ENCODE results near the gene CHML. TPM values are rescaled to one million over a fixed set of nuclear protein-coding genes. Genes with fewer than 3 reads are reported as not detected.
A peak's percentile ranks its signal among the peaks of the same experiment; 100 is the strongest.

The CHML gene
- total RNA-seq, 1 experiment from 2014 or later: 33.7 TPM

DNA sequence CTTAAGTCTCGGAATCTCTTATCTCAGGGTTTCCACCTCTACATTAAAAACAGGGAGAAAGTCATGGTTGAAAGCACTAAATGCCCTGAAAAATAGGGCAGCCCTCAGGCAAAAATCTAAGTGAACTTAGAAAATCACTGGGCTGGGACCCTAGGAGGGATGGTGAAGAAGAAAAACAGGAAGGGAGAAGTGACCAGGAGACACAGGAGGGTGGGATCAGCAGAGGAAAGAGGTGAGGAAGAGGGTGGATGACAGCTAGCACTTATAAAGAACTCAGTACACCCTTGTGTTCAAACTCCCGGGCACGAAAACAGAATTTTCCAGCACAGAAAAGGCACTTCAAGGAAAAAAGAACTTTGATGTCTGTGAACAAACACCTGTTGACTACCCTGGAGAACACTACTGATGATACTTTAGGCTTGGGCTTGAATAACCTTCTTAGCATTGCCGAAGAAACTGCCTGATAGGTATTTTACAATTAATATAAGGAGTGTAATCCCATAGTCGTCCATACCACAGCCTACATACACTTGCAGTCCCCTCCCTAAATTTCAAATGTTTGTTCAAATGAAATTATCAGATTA, 2.0 kb downstream of the CHML start:
- Mint-ChIP-seq H3K27me3 (ENCODE audit: insufficient read depth, unreplicated experiment) (no peaks in the 10 kb centered on the region), H3K4me3 (ENCODE audit: unreplicated experiment) (peak overlapping the region; percentile 75), H3K4me1 (ENCODE audit: insufficient read depth, unreplicated experiment) (peaks cover 69% of the 10 kb centered on the region), H3K9me3 (ENCODE audit: unreplicated experiment) (peaks cover 8% of the 10 kb centered on the region), H3K27ac (ENCODE audit: low read depth, unreplicated experiment) (peak overlapping the region; percentile 100), H3K36me3 (ENCODE audit: insufficient read depth, unreplicated experiment) (peaks cover 57% of the 10 kb centered on the region)
- CTCF ChIA-PET: interaction anchor here (0.7 to 7.1 kb wide), 12 partner anchors 12 to 196 kb away, joined by 3 to 69 read pairs (median 4); partner anchors contain the start of gene KMO
- BruUV-seq (replicated peaks): no TSS peak
- TF ChIP-seq, protein P1, sequence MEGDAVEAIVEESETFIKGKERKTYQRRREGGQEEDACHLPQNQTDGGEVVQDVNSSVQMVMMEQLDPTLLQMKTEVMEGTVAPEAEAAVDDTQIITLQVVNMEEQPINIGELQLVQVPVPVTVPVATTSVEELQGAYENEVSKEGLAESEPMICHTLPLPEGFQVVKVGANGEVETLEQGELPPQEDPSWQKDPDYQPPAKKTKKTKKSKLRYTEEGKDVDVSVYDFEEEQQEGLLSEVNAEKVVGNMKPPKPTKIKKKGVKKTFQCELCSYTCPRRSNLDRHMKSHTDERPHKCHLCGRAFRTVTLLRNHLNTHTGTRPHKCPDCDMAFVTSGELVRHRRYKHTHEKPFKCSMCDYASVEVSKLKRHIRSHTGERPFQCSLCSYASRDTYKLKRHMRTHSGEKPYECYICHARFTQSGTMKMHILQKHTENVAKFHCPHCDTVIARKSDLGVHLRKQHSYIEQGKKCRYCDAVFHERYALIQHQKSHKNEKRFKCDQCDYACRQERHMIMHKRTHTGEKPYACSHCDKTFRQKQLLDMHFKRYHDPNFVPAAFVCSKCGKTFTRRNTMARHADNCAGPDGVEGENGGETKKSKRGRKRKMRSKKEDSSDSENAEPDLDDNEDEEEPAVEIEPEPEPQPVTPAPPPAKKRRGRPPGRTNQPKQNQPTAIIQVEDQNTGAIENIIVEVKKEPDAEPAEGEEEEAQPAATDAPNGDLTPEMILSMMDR (IDR thresholded peaks at IDR 0.05; ENCODE audit: unreplicated experiment): no peak
- intact Hi-C loops (cut with micrococcal nuclease): loop anchor here (2.0 kb wide), 1 partner anchor 111 kb away; no protein-coding TSS in a partner anchor
- DNase-seq (ENCODE audit: unreplicated experiment): peak; percentile 31
- POLR2A ChIA-PET: interaction anchor here (0.6 to 4.4 kb wide), 41 partner anchors 8 to 209 kb away, joined by 3 to 50 read pairs (median 5); partner anchors contain the start of genes EXO1, FH and KMO

DNA sequence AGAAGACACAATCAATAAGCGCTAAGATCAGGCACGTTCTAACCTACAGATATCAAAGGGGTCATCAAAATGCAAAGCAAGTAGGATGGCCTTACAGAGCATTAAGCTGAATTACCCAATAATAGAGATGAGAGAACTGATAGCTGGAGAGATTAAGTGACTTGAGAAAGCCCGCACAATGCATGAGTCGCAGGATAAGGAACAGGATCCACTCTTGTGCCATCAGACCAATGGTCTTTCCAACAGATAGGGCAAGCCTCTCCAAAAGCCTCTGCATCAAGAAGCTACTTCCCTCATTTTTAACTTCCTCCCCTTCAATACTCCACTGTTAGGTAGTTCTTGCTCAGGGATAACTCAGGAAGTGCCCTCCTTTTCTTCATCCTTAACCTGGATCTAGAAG, 2.6 kb downstream of the CHML start:
- CTCF ChIA-PET: interaction anchor here (0.7 to 7.1 kb wide), 9 partner anchors 11 to 197 kb away, joined by 3 to 69 read pairs (median 4); partner anchors contain the start of gene KMO
- peak; percentile 56 for DNase-seq (ENCODE audit: unreplicated experiment)
- POLR2A ChIA-PET: interaction anchor here (0.6 to 4.4 kb wide), 27 partner anchors 8 to 201 kb away, joined by 3 to 50 read pairs (median 9); partner anchors contain the start of genes FH and KMO
- H3K9me3 Mint-ChIP-seq (ENCODE audit: unreplicated experiment): peaks cover 8% of the 10 kb centered on the region
- H3K27me3 Mint-ChIP-seq (ENCODE audit: insufficient read depth, unreplicated experiment): no peaks in the 10 kb centered on the region
- TF ChIP-seq, protein P1 (IDR thresholded peaks at IDR 0.05; ENCODE audit: unreplicated experiment): no peak
- peak overlapping the region; percentile 75 for H3K4me3 Mint-ChIP-seq (ENCODE audit: unreplicated experiment)
- peaks cover 63% of the 10 kb centered on the region for H3K36me3 Mint-ChIP-seq (ENCODE audit: insufficient read depth, unreplicated experiment)
- BruUV-seq (replicated peaks): no TSS peak
- H3K27ac Mint-ChIP-seq (ENCODE audit: low read depth, unreplicated experiment): peak overlapping the region; percentile 100
- intact Hi-C loops (cut with micrococcal nuclease): loop anchor here (2.0 kb wide), 1 partner anchor 111 kb away; no protein-coding TSS in a partner anchor
- H3K4me1 Mint-ChIP-seq (ENCODE audit: insufficient read depth, unreplicated experiment): peaks cover 68% of the 10 kb centered on the region

DNA sequence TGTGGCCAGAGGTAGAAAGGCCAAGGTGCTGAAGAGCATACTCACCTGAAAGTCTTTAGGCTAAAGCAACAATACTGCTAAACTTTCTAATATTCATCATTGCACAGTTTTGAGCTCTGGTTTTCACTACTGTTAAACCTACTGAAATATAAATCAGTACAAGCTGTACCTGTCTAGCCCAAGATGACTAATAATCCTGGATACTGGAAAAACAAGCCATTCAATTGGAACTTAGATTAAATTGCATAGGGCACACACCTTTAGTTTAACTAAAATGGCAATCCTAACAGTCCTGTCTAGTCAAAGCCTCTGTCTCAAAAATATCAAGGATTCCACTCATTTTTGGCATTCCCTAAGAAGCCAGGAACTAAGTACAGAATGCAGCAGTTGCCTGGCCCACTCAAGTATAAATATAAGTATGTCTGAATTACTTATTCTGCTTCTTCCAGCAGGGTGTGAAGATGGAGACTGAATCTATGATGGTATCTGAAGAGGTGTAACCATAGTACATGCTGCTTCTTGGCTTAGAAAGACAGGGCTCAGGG, 3.1 kb downstream of the CHML start:
- H3K27ac Mint-ChIP-seq (ENCODE audit: low read depth, unreplicated experiment): peak overlapping the region; percentile 100

More for the DNA sequence above, 3.1 kb downstream of the CHML start:
- H3K4me1 Mint-ChIP-seq (ENCODE audit: insufficient read depth, unreplicated experiment): peaks cover 66% of the 10 kb centered on the region
- DNase-seq (ENCODE audit: unreplicated experiment): peak; percentile 30
- BruUV-seq (replicated peaks): no TSS peak
- CTCF ChIA-PET: interaction anchor here (0.6 to 7.1 kb wide), 10 partner anchors 11 to 272 kb away, joined by 3 to 69 read pairs (median 4); partner anchors contain the start of gene KMO
- TF ChIP-seq, protein P1 (IDR thresholded peaks at IDR 0.05; ENCODE audit: unreplicated experiment): no peak
- no peaks in the 10 kb centered on the region for H3K27me3 Mint-ChIP-seq (ENCODE audit: insufficient read depth, unreplicated experiment)
- POLR2A ChIA-PET: interaction anchor here (0.6 to 4.4 kb wide), 18 partner anchors 11 to 1210 kb away, joined by 3 to 50 read pairs (median 9); partner anchors contain the start of genes FH and KMO
- peaks cover 67% of the 10 kb centered on the region for H3K36me3 Mint-ChIP-seq (ENCODE audit: insufficient read depth, unreplicated experiment)
- intact Hi-C loops (cut with micrococcal nuclease): no loop called here
- peaks cover 5% of the 10 kb centered on the region for H3K9me3 Mint-ChIP-seq (ENCODE audit: unreplicated experiment)
- H3K4me3 Mint-ChIP-seq (ENCODE audit: unreplicated experiment): peak overlapping the region; percentile 75

Data from MCF 10A (cell line).